HG03354 (cell line): Measurements from ENCODE around the gene ANTXR1.

ENCODE experiments used
- ATAC-seq: cut with Tn5 transposase; IDR thresholded peaks from one replicate; pipeline ENCODE4 v1.9.1; 2021; ENCODE audit warnings: mild to moderate bottlenecking; ENCODE audit not compliant: unreplicated experiment, poor library complexity, severe bottlenecking

Gene ANTXR1

DNA sequence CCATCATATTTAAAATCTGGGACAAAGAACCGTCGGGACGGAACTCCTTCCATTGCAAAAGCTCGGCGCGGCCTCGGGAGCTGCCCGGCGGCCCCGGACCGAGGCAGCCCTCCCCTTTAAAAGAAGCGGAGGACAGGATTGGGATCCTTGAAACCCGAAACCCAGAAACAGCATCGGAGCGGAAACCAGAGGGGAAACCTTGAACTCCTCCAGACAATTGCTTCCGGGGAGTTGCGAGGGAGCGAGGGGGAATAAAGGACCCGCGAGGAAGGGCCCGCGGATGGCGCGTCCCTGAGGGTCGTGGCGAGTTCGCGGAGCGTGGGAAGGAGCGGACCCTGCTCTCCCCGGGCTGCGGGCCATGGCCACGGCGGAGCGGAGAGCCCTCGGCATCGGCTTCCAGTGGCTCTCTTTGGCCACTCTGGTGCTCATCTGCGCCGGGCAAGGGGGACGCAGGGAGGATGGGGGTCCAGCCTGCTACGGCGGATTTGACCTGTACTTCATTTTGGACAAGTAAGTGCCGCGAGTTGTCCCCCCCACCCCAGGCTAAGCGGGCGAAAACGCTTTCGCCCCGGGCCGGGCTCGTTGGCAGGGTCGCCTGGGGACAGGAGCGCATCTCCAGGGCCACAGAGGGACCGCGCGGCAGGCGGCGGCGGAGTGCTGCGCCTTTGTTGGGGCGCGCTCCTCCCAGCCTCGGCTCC lies at the start of gene ANTXR1:
ANTXR1 (plus strand) TSS at position 38 of the 698 bp plus-strand sequence; CDS start at position 359, 321 bp downstream.
- ATAC-seq: no peak

DNA sequence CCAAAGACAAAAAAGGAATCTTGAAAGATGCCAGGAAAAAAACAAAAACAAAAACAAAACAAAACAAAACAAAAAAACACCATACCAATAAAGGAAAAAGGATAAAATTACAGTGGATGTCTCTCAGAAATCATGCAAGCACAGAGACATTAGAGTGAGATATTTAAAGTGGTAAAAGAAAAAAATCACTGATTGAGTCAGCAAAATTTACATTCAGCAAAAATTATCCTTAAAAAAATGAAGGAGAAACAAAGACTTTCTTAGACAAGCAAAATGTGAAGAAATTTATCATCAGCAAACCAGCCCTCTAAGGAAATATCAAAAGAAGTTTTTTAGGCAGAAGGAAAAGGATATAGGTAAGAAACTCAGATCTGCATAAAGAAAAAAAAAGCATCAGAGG lies 48.7 kb upstream of the ANTXR1 start:
- no peak for ATAC-seq

DNA sequence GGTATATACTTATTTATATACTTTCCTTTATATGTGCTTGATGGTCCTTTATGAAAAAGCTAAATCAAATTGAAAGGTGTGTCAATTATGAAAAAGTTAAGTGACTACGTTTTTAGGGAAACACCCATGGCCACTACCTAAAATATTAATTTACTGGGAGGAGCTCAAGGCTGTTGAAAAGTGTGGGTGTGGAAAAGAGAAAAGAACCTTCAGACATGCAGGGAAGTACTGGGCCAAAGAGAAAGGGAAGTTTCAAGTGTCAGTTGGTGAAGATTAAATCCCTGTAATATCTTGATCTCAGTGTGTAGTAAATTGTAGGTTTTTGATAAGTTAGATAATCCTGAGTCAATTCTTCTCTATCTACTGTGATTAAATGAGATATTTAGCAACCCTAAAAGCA lies 44.8 kb upstream of the ANTXR1 start:
- ATAC-seq: no peak

DNA sequence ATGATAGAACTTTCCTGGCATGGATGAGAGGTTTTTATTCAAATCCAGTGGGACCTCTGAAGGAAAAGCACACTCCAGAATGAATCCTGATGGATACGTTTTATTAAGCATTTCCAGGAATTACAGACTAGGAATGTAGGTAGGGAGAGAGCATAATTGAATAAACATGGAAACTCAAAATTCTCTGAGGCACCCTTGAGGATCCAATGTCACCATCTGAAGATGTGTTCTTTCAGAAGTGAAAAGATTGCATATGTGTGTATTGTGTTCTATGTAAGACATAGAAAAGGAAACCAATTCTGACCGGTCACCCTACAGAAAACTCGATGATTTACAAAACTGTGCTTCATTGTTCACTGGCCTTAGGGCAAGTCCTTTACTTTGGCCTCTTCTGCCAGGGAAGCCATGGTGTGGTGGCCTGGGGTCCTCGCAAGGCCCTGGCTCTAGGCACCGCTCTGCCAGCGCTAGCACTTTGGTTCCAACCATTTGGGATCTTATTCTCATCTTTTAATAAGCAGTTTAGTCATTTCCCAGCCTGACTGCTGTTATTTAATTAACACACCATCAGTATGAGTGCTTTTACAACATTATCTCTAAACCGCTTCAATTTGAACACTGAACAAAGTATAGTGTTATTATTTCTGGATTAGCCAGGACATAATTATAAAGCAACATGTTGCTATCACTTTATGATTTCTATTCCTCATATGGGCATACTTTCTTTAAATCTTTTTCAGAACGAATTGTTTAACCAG lies 43.1 kb upstream of the ANTXR1 start:
- ATAC-seq: no peak

DNA sequence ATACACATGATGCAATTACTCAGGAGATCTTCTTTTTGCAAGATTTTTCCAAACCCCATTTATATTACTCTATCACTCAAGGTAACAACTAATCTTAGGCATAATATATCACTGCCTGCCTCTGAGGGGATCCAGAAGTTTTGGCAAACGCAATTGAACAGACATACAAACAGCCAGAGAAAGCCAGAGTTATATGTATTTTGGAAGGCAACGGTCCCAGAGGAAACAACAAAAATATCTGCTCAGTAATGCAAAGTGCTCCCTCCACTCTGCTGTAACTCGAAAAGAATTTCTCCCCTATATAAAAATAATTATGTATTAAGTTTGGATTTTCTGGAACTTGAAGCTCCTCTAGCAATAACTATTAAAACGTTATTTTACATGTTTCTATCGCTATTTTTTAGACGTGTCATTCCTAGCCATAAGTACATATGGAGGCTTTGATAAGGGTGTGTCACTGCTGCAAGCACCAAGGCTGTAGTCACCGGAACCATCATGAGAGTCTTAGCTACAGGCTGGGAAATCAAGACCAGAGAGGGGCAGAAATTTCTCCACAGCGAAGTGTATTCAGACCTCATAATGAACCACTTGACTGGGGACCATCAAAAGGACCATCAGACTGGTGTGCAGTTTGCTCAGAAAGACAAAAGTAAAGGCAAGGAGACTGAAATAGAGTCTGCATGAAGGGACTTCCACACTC lies 42.3 kb upstream of the ANTXR1 start:
- no peak for ATAC-seq

DNA sequence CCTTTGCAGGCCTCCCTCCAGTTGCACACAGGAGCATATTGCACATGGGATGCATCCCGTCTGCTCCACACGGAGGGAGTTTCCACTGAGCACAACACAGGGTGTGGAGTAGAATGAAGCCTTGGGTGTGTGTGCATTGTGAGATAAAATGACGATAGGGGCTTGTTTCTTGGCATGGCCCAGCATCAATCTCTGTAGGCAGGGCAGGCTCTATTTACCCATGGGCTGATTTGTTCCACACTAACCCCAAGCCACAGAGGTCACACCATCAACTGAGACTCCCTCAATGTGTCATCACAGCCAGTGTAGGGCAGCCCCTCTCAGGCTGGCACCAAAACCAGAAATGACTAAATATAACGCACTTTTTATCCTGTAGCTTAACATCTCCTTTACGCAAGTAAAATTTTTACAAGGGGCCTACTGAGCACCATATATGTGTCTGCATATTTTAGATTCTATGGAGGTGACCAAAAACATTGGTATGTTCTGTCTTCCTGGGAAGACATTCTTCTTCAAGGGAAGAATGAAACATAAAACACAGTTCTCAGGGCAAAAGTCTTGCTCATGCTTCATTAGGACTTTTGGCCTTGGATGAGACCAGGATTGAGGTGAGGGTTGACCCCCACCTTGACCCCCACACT lies 41.3 kb upstream of the ANTXR1 start:
- no peak for ATAC-seq

DNA sequence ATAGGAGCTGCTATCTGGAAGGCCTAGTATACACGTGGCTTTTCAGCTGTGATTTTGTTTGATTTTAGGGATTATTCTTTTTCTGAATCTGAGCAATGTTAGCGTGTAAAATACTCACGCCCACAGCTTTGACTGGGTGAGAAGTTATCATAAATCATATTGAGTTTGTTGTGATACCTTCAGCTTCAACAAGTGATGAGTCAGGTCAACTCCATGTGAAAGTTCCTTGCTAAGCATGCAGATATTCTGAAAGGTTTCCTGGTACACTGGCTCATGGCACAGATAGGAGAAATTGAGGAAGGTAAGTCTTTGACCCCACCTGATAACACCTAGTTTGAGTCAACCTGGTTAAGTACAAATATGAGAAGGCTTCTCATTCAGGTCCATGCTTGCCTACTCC lies 38.7 kb upstream of the ANTXR1 start, which contains the start of gene GKN1:
GKN1 (plus strand) TSS at position 386 of the 400 bp plus-strand sequence. CDS start 42 bp downstream, outside the sequence.
- ATAC-seq: no peak

DNA sequence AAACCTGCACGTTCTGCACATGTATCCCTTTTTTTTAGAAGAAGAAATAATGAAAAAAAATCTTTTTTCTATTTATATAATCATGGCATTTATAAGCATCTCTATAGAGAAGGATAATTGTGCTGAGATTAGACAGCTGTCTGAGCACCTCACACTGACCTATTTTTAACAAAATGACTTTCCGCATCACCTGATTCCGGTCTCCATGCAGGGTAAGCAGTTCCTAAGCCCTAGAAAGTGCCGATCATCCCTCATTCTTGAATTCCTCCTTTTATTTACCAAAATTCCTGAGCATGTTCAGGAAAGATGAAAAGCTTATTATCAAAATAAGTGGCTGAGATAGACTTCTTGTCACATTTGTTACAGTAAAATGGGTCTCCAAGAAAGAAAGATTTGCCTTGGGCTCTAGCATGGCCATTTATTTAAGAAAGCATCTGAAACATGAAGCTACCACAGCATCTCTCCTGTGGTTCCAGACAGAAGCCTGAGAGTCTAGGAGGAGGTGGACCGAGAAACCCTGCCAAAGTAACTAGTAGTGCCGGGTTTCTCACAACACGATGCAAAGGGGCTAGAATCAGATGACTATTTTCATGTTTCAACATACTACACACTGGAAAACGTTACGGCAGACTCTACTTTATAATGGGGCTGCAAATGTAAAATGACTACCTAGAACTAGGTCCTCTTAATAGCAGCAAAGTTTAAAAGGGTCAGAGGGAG lies 37.9 kb upstream of the ANTXR1 start:
- ATAC-seq: no peak

DNA sequence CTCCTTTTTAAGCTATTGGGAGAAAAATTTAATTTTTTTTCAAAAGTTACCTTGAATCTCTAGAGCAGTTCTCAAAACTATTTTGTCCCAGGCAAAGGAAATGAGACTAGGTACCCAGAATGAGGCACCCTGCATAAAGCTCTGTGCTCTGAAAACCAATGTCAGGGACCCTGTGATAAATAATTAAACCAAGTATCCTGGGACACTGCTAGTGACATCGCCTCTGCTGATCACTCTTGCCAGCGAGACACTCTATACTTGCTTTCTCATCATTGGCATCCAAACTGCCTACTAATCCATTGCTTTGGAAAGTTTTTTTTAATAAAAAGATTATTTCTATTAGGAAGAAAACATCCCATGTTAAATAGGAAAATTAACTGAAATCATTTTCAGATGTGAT lies 37.1 kb upstream of the ANTXR1 start:
- no peak for ATAC-seq

DNA sequence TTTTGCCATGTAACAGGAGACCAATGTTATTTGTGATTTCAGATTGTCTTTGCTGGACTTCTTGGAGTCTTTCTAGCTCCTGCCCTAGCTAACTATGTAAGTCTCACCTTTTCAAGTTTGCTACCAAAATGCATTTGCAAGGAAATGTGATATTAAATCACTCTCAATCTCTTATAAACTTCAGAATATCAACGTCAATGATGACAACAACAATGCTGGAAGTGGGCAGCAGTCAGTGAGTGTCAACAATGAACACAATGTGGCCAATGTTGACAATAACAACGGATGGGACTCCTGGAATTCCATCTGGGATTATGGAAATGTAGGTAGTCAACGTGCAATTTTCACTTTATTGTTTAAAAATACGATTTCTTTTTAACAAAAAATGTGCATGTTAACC lies 35.5 kb upstream of the ANTXR1 start:
- no peak for ATAC-seq

DNA sequence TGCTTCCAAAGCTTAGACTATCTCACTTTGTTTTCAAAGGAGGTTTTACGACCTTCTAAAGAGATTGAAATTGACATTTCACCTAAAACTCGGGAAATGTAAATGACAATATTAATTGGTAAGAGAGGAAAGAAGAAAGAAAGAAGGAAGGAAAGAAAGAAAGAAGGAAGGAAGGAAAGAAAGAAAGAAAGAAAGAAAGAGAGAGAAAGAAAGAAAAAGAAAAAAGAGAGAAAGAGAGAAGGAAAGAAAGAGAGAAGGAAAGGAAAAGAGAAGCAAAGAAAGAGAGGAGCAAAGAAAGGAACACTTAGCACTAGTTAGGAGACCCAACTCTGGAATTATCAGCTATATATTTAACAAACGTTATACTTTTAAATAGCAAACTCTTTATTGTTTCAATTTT lies 34.9 kb upstream of the ANTXR1 start:
- ATAC-seq: no peak

DNA sequence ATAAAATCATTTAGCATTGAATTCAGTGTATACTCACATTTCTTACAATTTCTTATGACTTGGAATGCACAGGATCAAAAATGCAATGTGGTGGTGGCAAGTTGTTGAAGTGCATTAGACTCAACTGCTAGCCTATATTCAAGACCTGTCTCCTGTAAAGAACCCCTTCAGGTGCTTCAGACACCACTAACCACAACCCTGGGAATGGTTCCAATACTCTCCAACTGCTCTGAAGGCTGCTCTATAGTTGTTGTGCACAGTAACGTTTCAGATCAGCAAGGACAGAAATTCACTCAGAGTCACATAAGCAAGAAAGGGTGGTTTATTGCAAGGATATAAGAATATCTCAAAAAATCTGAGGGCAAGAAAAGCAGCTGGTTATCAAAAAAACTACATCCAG lies 32.0 kb upstream of the ANTXR1 start:
- no peak for ATAC-seq

DNA sequence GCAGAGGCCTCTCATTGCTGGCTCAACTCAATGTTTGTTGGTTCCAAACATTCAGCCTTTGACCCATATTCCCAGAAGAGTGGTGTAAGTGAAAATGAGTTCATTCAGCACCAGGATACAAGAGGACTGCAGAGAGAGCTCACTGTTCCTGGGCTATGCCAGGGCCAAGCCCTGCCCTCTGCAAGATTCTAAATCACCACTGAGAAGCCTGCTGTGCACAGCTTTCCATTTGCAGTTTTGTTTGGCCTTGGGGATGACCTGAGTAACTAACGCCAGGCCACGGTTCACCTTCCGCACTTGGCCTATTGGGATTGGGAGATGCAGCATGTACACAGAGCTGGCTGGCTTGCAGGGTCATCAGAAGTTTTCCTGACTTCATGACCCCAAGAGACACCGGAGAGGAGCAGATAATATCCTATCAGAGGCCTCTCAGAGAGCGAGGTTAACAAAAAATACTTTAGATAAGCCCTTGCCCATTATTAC lies 25.9 kb upstream of the ANTXR1 start:
- no peak for ATAC-seq

DNA sequence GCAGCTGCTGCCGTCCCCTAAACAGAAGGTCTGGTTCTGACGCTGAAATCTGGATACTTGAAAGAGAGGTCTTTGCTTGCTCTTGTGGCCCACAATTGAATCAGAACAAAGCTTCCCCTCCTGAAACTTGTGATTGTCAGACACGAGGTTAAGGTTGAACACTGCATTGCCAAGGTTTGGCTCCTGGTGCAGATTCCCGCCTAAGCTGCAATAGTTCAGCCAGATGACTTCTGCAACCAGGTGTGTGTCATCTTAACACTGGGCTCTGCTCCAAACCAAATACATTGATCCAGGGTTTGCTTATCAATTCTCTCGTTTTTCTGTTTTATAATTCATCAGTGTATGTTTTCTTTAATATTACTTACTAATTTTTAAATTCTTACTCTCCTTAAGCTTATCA lies 23.9 kb upstream of the ANTXR1 start:
- no peak for ATAC-seq

DNA sequence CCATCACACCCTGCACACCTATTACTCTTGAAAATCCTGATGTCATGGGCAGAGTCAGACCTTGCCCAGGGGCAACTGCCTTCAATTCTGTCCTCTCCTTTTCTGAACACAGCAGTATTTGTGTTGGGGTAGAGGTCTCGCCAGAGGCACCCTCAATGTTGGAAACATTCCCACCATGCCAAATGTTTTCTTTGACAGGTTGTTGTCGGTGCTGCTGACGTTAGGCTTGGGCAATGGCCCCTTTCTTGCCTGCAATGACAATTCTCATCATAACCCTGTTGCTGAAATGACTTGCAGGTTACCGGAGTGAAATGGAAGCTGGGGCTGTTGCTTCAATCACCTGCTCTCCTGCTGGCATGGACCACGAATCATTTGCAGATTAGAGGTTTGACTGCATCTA lies 20.6 kb upstream of the ANTXR1 start:
- no peak for ATAC-seq

DNA sequence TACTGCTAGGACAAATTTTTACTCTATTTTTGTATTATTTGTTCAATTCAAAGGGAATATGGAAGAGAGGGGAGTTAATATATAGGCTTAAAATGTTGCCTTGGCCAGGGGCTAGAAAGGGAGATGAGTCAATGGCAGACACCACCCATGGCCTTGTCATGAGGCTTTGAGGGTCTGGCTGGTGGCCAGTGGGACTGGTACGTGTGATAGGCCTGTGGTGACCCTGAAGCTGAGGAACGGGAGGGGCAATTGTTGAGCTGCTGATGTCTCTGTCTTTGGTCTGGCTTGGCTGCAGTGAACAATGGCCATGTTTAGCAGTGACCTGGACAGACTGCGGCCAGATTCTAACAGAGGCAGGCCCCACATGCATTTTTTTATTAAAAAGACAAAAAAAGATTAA lies 20.0 kb upstream of the ANTXR1 start:
- no peak for ATAC-seq

DNA sequence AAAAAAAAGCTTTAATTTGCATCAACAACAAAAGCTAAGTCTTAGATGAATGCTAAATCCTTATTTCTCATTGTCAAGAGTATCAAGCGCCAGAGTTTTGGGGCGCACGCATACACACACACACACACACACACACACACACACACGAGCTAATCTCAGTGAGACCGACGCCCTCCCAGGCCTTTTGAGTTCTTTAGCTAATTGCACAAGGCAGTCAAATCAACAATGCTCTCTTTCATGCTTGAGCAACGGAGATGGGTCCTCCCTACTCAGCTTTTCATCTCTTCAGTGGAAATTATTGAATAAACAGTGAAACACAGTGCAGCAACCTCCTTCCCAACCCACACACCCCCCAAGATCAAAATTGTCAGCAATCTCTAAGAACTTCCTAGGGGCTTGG lies 19.3 kb upstream of the ANTXR1 start:
- no peak for ATAC-seq

DNA sequence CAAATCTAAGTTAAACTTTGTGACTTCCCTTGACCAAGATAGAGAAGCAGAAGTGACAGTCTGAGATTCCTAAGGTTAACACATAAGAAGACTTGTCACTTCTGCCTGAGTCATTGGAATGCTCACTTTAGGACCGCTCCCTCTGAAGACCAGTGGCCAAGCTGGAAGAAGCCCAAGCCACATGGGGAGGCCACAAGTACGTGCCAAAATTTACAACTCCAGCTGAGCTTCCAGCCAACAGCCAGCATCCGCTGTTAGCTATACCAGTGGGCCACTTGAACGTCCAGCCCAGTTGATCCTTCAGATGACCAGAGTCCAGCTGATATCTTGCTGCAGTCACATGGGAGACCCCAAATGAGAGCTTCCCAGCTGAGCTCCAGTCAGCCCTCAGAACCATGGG lies 18.1 kb upstream of the ANTXR1 start:
- ATAC-seq: no peak

DNA sequence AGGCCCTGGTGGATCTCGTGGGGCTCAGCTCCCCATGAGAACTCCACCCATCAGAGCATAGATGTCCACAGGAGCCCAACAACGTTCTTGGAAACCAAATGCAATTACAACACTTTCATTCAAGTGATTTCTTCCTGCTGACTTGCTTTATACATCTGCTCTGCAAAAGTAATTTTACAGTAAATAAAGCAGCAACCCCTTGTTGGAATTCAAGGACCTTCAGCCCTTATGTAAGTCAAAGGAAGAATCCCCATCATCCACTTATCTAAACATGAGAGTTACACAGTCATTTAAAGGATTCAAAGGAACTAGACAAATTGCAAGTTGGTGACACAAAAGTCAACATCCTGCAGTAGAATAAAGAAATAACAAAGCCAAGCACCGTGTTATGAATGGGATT lies 17.1 kb upstream of the ANTXR1 start:
- no peak for ATAC-seq

DNA sequence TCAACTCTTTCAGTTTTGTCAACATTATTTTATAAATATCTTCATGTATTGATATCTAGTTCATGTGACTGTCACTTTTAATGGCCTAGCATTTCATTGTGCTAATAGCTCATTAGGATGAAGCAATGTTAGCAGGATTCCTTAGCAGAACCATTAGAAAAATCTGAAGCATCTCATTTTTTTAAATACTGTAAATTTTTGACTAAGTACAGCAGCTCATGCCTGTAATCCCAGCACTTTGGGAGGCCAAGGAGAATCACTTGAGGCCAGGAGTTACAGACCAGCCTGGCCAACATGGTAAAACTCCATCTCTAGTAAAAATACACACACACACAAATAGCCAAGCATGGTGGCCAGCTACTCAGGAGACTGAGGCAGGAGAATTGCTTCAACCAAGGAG lies 15.6 kb upstream of the ANTXR1 start:
- no peak for ATAC-seq
